ENCODE results near the gene MRPL4. TPM values are rescaled to one million over a fixed set of nuclear protein-coding genes. Genes with fewer than 3 reads are reported as not detected.

Gene MRPL4
- total and polyA plus RNA-seq, 2 of the 13 experiments (the other 11 are each of a cell fraction or from before 2014, with no cell fraction given), result 40.6 to 42.5 TPM

GRCh38 chr19:10251792-10252694 lies at the start of gene MRPL4 (continued):
- peak; percentile 94 for TF ChIP-seq ZNF639 (CRISPR knock-in tag; conservative IDR thresholded peaks at IDR 0.05)
- TF ChIP-seq BRF2 (CRISPR knock-in tag; IDR thresholded peaks at IDR 0.05), result peak; percentile 86; the same call in 1 of the 2 replicates
- TF ChIP-seq ZBTB20 (CRISPR knock-in tag; IDR thresholded peaks at IDR 0.05; ENCODE audit: borderline replicate concordance, low read depth), result peak; percentile 32; the same call in 1 of the 2 replicates
- no peak for TF ChIP-seq ZC3H13 (CRISPR knock-in tag; IDR thresholded peaks at IDR 0.05)
- TF ChIP-seq JUND (CRISPR knock-in tag; IDR thresholded peaks at IDR 0.05), result peak; percentile 69; the same call in 1 of the 2 replicates
- TF ChIP-seq, protein P1, sequence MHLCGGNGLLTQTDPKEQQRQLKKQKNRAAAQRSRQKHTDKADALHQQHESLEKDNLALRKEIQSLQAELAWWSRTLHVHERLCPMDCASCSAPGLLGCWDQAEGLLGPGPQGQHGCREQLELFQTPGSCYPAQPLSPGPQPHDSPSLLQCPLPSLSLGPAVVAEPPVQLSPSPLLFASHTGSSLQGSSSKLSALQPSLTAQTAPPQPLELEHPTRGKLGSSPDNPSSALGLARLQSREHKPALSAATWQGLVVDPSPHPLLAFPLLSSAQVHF (CRISPR knock-in tag; IDR thresholded peaks at IDR 0.05), result 0 out of 2 replicates have a peak, but pooled peaks have one; percentile 85
- peak; percentile 81 for TF ChIP-seq ZNF883 (CRISPR knock-in tag; IDR thresholded peaks at IDR 0.05; ENCODE audit: not compliant biosample characterization)
- TF ChIP-seq GATA4 (IDR thresholded peaks at IDR 0.05; ENCODE audit: borderline replicate concordance, low read depth), result no peak
- TF ChIP-seq SALL1 (CRISPR knock-in tag; IDR thresholded peaks at IDR 0.05), result peak; percentile 81
- no peak for TF ChIP-seq ZKSCAN5 (CRISPR knock-in tag; IDR thresholded peaks at IDR 0.05)
- peak; percentile 25; the same call in 1 of the 2 replicates for TF ChIP-seq ZNF143 (CRISPR knock-in tag; IDR thresholded peaks at IDR 0.05)
- no peak for TF ChIP-seq TFE3 (CRISPR knock-in tag; IDR thresholded peaks at IDR 0.05)
- peak; percentile 99 for TF ChIP-seq PHF20 (CRISPR knock-in tag; IDR thresholded peaks at IDR 0.05)
- peak; percentile 43; the same call in 1 of the 2 replicates for TF ChIP-seq ZNF235 (CRISPR knock-in tag; IDR thresholded peaks at IDR 0.05; ENCODE audit: borderline replicate concordance)
- TF ChIP-seq YEATS2 (CRISPR knock-in tag; IDR thresholded peaks at IDR 0.05; ENCODE audit: borderline replicate concordance), result peak; percentile 94
- peak; percentile 95; the same call in 1 of the 2 replicates for TF ChIP-seq GLI4 (CRISPR knock-in tag; IDR thresholded peaks at IDR 0.05; ENCODE audit: borderline replicate concordance)
- peak; percentile 27; the same call in 1 of the 2 replicates for TF ChIP-seq NFKBIZ (CRISPR knock-in tag; IDR thresholded peaks at IDR 0.05)
- TF ChIP-seq, protein P2, sequence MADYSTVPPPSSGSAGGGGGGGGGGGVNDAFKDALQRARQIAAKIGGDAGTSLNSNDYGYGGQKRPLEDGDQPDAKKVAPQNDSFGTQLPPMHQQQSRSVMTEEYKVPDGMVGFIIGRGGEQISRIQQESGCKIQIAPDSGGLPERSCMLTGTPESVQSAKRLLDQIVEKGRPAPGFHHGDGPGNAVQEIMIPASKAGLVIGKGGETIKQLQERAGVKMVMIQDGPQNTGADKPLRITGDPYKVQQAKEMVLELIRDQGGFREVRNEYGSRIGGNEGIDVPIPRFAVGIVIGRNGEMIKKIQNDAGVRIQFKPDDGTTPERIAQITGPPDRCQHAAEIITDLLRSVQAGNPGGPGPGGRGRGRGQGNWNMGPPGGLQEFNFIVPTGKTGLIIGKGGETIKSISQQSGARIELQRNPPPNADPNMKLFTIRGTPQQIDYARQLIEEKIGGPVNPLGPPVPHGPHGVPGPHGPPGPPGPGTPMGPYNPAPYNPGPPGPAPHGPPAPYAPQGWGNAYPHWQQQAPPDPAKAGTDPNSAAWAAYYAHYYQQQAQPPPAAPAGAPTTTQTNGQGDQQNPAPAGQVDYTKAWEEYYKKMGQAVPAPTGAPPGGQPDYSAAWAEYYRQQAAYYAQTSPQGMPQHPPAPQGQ (CRISPR knock-in tag; IDR thresholded peaks at IDR 0.05; ENCODE audit: borderline replicate concordance), result peak; percentile 5; the same call in 1 of the 2 replicates
- peak; percentile 74 for TF ChIP-seq ZBTB7B (CRISPR knock-in tag; IDR thresholded peaks at IDR 0.05)
- TF ChIP-seq NCOA1 (CRISPR knock-in tag; IDR thresholded peaks at IDR 0.05), result peak; percentile 94
- peak; percentile 89 for TF ChIP-seq MAF1 (CRISPR knock-in tag; IDR thresholded peaks at IDR 0.05; ENCODE audit: borderline replicate concordance)
- peak; percentile 52 for TF ChIP-seq SP5 (CRISPR knock-in tag; IDR thresholded peaks at IDR 0.05; ENCODE audit: borderline replicate concordance, low read depth)
- TF ChIP-seq GTF2F1 (IDR thresholded peaks at IDR 0.05; ENCODE audit: low read length), result no peak

All from HepG2 (cell line).